ENCODE measurements around the gene OR5K2. TPM values are rescaled to one million over a fixed set of nuclear protein-coding genes. Genes with fewer than 3 reads are reported as not detected.

The OR5K2 gene
- under 1 TPM in 1 of 4 donors, not detected in 3; 0.10 TPM for polyA plus RNA-seq
- long read RNA-seq, donor 1 = 0 reads
- long read RNA-seq, donor 2 = 0 reads
- long read RNA-seq, donor 3 = 0 reads
- long read RNA-seq, donor 4 = 0 reads
- long read RNA-seq, donor 5 = 0 reads
- long read RNA-seq, donor 6 = 0 reads
- long read RNA-seq, donor 7 = 0 reads
- long read RNA-seq, donor 8 = 0 reads
- long read RNA-seq, donor 9 = 0 reads
- long read RNA-seq, donor 10 = 0 reads

- no peak for FAIRE-seq
These were observed at the start of gene OR5K2 for GRCh38 chr3:98497381-98497780. OR5K2 (plus strand) TSS chr3:98497681; CDS start chr3:98497681, 0 bp downstream.

GRCh38 chr3:98449606-98450193 is 47.8 kb upstream of the OR5K2 start:
- Histone ChIP-seq H3K9me3 (ENCODE audit: control insufficient read depth in 2 of 2, insufficient read depth in 1 of 2, low read depth in 1 of 2, low read length in 1 of 2) (no peaks in the 10 kb centered on the region), H3K4me3 (ENCODE audit: low read depth in 1 of 3, low read length in 3 of 3) (no peak overlapping the region), H3K36me3 (ENCODE audit: control insufficient read depth in 3 of 3, insufficient read depth in 2 of 3, low read depth in 1 of 3, low read length in 3 of 3) (no peaks in the 10 kb centered on the region), H3K4me1 (ENCODE audit: control insufficient read depth in 3 of 3, insufficient read depth in 2 of 3, low read depth in 1 of 3, low read length in 2 of 3) (no peaks in the 10 kb centered on the region), H3K27me3 (ENCODE audit: control insufficient read depth in 3 of 3, insufficient read depth in 3 of 3, low read length in 3 of 3) (no peaks in the 10 kb centered on the region), H3K27ac (ENCODE audit: low read depth in 1 of 3, low read length in 2 of 3) (no peak overlapping the region)
- FAIRE-seq = no peak
- DNase-seq = no peak
- 87 to 90% (median 89%) methylated on average over 7 of the region's 7 CpGs for WGBS, 3 donors

More at GRCh38 chr3:98497381-98497780, at the start of gene OR5K2:
- no peak for DNase-seq
- H3K36me3 ChIP-seq (ENCODE audit: control insufficient read depth in 3 of 3, insufficient read depth in 2 of 3, low read depth in 1 of 3, low read length in 3 of 3) = no peaks in the 10 kb centered on the region
- H3K4me3 ChIP-seq (ENCODE audit: low read depth in 1 of 3, low read length in 3 of 3) = no peak within 1 kb of the TSS
- no peaks in the 10 kb centered on the region for H3K4me1 ChIP-seq (ENCODE audit: control insufficient read depth in 3 of 3, insufficient read depth in 2 of 3, low read depth in 1 of 3, low read length in 2 of 3)
- 79 to 87% (median 81%) methylated on average over 2 of the region's 2 CpGs for WGBS, 3 donors
- no peaks in the 10 kb centered on the region for H3K9me3 ChIP-seq (ENCODE audit: control insufficient read depth in 2 of 2, insufficient read depth in 1 of 2, low read depth in 1 of 2, low read length in 1 of 2)
- no peak within 1 kb of the TSS for H3K27ac ChIP-seq (ENCODE audit: low read depth in 1 of 3, low read length in 2 of 3)
- no peaks in the 10 kb centered on the region for H3K27me3 ChIP-seq (ENCODE audit: control insufficient read depth in 3 of 3, insufficient read depth in 3 of 3, low read length in 3 of 3)

- H3K4me1 ChIP-seq (ENCODE audit: control insufficient read depth in 3 of 3, insufficient read depth in 2 of 3, low read depth in 1 of 3, low read length in 2 of 3) = no peaks in the 10 kb centered on the region
- no peaks in the 10 kb centered on the region for H3K36me3 ChIP-seq (ENCODE audit: control insufficient read depth in 3 of 3, insufficient read depth in 2 of 3, low read depth in 1 of 3, low read length in 3 of 3)
- H3K4me3 ChIP-seq (ENCODE audit: low read depth in 1 of 3, low read length in 3 of 3) = no peak overlapping the region
- H3K27me3 ChIP-seq (ENCODE audit: control insufficient read depth in 3 of 3, insufficient read depth in 3 of 3, low read length in 3 of 3) = no peaks in the 10 kb centered on the region
- H3K9me3 ChIP-seq (ENCODE audit: control insufficient read depth in 2 of 2, insufficient read depth in 1 of 2, low read depth in 1 of 2, low read length in 1 of 2) = no peaks in the 10 kb centered on the region
- no peak overlapping the region for H3K27ac ChIP-seq (ENCODE audit: low read depth in 1 of 3, low read length in 2 of 3)
- FAIRE-seq (no peak), DNase-seq (no peak)
- WGBS, 3 donors = 86 to 93% (median 90%) methylated on average over 4 of the region's 4 CpGs
These were observed 47.1 kb upstream of the OR5K2 start for GRCh38 chr3:98450372-98450771.

GRCh38 chr3:98453827-98454226 is 43.7 kb upstream of the OR5K2 start:
- Histone ChIP-seq H3K9me3 (ENCODE audit: control insufficient read depth in 2 of 2, insufficient read depth in 1 of 2, low read depth in 1 of 2, low read length in 1 of 2) (peaks cover 0 to 2% of the 10 kb centered on the region in 2 donors), H3K27ac (ENCODE audit: low read depth in 1 of 3, low read length in 2 of 3) (no peak overlapping the region), H3K27me3 (ENCODE audit: control insufficient read depth in 3 of 3, insufficient read depth in 3 of 3, low read length in 3 of 3) (no peaks in the 10 kb centered on the region), H3K36me3 (ENCODE audit: control insufficient read depth in 3 of 3, insufficient read depth in 2 of 3, low read depth in 1 of 3, low read length in 3 of 3) (no peaks in the 10 kb centered on the region), H3K4me3 (ENCODE audit: low read depth in 1 of 3, low read length in 3 of 3) (no peak overlapping the region), H3K4me1 (ENCODE audit: control insufficient read depth in 3 of 3, insufficient read depth in 2 of 3, low read depth in 1 of 3, low read length in 2 of 3) (no peaks in the 10 kb centered on the region)
- FAIRE-seq (no peak), DNase-seq (no peak)

- WGBS, 3 donors = 87 to 99% (median 91%) methylated on average over 1 of the region's 1 CpG
- FAIRE-seq = no peak
These were observed 42.6 kb upstream of the OR5K2 start for GRCh38 chr3:98454929-98455328.

GRCh38 chr3:98457543-98457942 is 39.9 kb upstream of the OR5K2 start:
- Histone ChIP-seq H3K27ac (ENCODE audit: low read depth in 1 of 3, low read length in 2 of 3) (no peak overlapping the region), H3K4me1 (ENCODE audit: control insufficient read depth in 3 of 3, insufficient read depth in 2 of 3, low read depth in 1 of 3, low read length in 2 of 3) (no peaks in the 10 kb centered on the region), H3K9me3 (ENCODE audit: control insufficient read depth in 2 of 2, insufficient read depth in 1 of 2, low read depth in 1 of 2, low read length in 1 of 2) (peaks cover 0 to 2% of the 10 kb centered on the region in 2 donors), H3K36me3 (ENCODE audit: control insufficient read depth in 3 of 3, insufficient read depth in 2 of 3, low read depth in 1 of 3, low read length in 3 of 3) (no peaks in the 10 kb centered on the region), H3K4me3 (ENCODE audit: low read depth in 1 of 3, low read length in 3 of 3) (no peak overlapping the region), H3K27me3 (ENCODE audit: control insufficient read depth in 3 of 3, insufficient read depth in 3 of 3, low read length in 3 of 3) (no peaks in the 10 kb centered on the region)
- no peak for FAIRE-seq
- DNase-seq = no peak
- WGBS, 3 donors = 87 to 93% (median 90%) methylated on average over 2 of the region's 2 CpGs

More at GRCh38 chr3:98454929-98455328, 42.6 kb upstream of the OR5K2 start:
- no peaks in the 10 kb centered on the region for H3K27me3 ChIP-seq (ENCODE audit: control insufficient read depth in 3 of 3, insufficient read depth in 3 of 3, low read length in 3 of 3)
- H3K36me3 ChIP-seq (ENCODE audit: control insufficient read depth in 3 of 3, insufficient read depth in 2 of 3, low read depth in 1 of 3, low read length in 3 of 3) = no peaks in the 10 kb centered on the region
- H3K4me3 ChIP-seq (ENCODE audit: low read depth in 1 of 3, low read length in 3 of 3) = no peak overlapping the region
- H3K9me3 ChIP-seq (ENCODE audit: control insufficient read depth in 2 of 2, insufficient read depth in 1 of 2, low read depth in 1 of 2, low read length in 1 of 2) = peaks cover 0 to 2% of the 10 kb centered on the region in 2 donors
- H3K27ac ChIP-seq (ENCODE audit: low read depth in 1 of 3, low read length in 2 of 3) = no peak overlapping the region
- no peak for DNase-seq
- no peaks in the 10 kb centered on the region for H3K4me1 ChIP-seq (ENCODE audit: control insufficient read depth in 3 of 3, insufficient read depth in 2 of 3, low read depth in 1 of 3, low read length in 2 of 3)

- H3K36me3 ChIP-seq (ENCODE audit: control insufficient read depth in 3 of 3, insufficient read depth in 2 of 3, low read depth in 1 of 3, low read length in 3 of 3) = no peaks in the 10 kb centered on the region
- H3K27me3 ChIP-seq (ENCODE audit: control insufficient read depth in 3 of 3, insufficient read depth in 3 of 3, low read length in 3 of 3) = no peaks in the 10 kb centered on the region
- H3K9me3 ChIP-seq (ENCODE audit: control insufficient read depth in 2 of 2, insufficient read depth in 1 of 2, low read depth in 1 of 2, low read length in 1 of 2) = peaks cover 0 to 2% of the 10 kb centered on the region in 2 donors
- H3K27ac ChIP-seq (ENCODE audit: low read depth in 1 of 3, low read length in 2 of 3) = no peak overlapping the region
- no peak overlapping the region for H3K4me3 ChIP-seq (ENCODE audit: low read depth in 1 of 3, low read length in 3 of 3)
- DNase-seq (no peak), FAIRE-seq (no peak)
- H3K4me1 ChIP-seq (ENCODE audit: control insufficient read depth in 3 of 3, insufficient read depth in 2 of 3, low read depth in 1 of 3, low read length in 2 of 3) = no peaks in the 10 kb centered on the region
These were observed 37.3 kb upstream of the OR5K2 start for GRCh38 chr3:98460220-98460619.

- Histone ChIP-seq H3K27me3 (ENCODE audit: control insufficient read depth in 3 of 3, insufficient read depth in 3 of 3, low read length in 3 of 3) (no peaks in the 10 kb centered on the region), H3K4me3 (ENCODE audit: low read depth in 1 of 3, low read length in 3 of 3) (no peak within 1 kb of the TSS), H3K36me3 (ENCODE audit: control insufficient read depth in 3 of 3, insufficient read depth in 2 of 3, low read depth in 1 of 3, low read length in 3 of 3) (no peaks in the 10 kb centered on the region), H3K27ac (ENCODE audit: low read depth in 1 of 3, low read length in 2 of 3) (no peak within 1 kb of the TSS), H3K4me1 (ENCODE audit: control insufficient read depth in 3 of 3, insufficient read depth in 2 of 3, low read depth in 1 of 3, low read length in 2 of 3) (no peaks in the 10 kb centered on the region), H3K9me3 (ENCODE audit: control insufficient read depth in 2 of 2, insufficient read depth in 1 of 2, low read depth in 1 of 2, low read length in 1 of 2) (no peaks in the 10 kb centered on the region)
- FAIRE-seq (no peak), DNase-seq (no peak)
- WGBS, 3 donors = 83 to 89% (median 88%) methylated on average over 1 of the region's 1 CpG
These were observed 34.6 kb upstream of the OR5K2 start, which contains the start of gene OR5K1 for GRCh38 chr3:98462901-98463300. OR5K1 (plus strand) TSS chr3:98463201; CDS start chr3:98469577, 6,376 bp downstream.

Data from small intestine (tissue), 16 donors.